K562 (cell line): ENCODE results near the gene PTPN11. TPM values are rescaled to one million over a fixed set of nuclear protein-coding genes. Genes with fewer than 3 reads are reported as not detected.
A peak's percentile ranks its signal among the peaks of the same experiment; 100 is the strongest.

Source experiments
- ATAC-seq: fragments of 200-7000 bp; cut with Tn5 transposase; 3 replicates; pipeline ENCODE4 v1.9.1; 2020; ENCODE audit warnings: moderate library complexity
- BruUV-seq: library from RNA; stranded (reverse); fragments of 400-500 nt; replicated peaks from 2 replicates; lab custom pipeline; 2021; lab: Mats Ljungman, UMichigan
- CTCF ChIA-PET: fragments of 300-600 bp; formaldehyde crosslinking; extraction: SDS; loops from one replicate; lab custom pipeline; 2021; ENCODE audit warnings: low intra/inter-chr PET ratio; lab: Yijun Ruan, JAX
- POLR2A ChIA-PET: fragments of 300-600, 350-650 bp; sonication (Branson Sonifier 250); formaldehyde crosslinking; extraction: SDS; loops from one replicate; lab custom pipeline; 2021; ENCODE audit warnings: antibody characterized with exemption, inconsistent platforms; lab: Yijun Ruan, JAX
- DNase-seq, 4 experiments: peaks; one replicate each; pipeline versions ENCODE4 v3.0.0 to v3.0.0-alpha.2; 2011 to 2018; ENCODE audit warnings: low spot score in 3 of 4, mixed read lengths in 3 of 4; ENCODE audit errors: extremely low read depth in 1 of 4
- FAIRE-seq: peaks from 2 replicates; lab custom pipeline; 2011; peaks lifted over from hg19 to GRCh38; lab: Jason Lieb, UNC
- H2AFZ ChIP-seq: 2 replicates; pipeline ENCODE4 v1.6.0; 2011; ENCODE audit warnings: low read depth, low read length, control low read depth, inconsistent platforms
- H3K27ac ChIP-seq: fragments of 200-600 bp; 3 replicates; pipeline ENCODE4 v1.8.0; 2011; ENCODE audit warnings: low read depth, mild to moderate bottlenecking, control low read depth, inconsistent platforms, low read length, moderate library complexity, mixed read lengths; ENCODE audit errors: extremely low read depth
- H3K27me3 ChIP-seq, 2 experiments: fragments of 300-600 bp in 1 of 2; 2 replicates in 1 of 2; 3 replicates in 1 of 2; pipeline versions ENCODE4 v1.6.0 to v1.8.0; 2011; ENCODE audit warnings: inconsistent platforms in 2 of 2, low read length in 2 of 2, mild to moderate bottlenecking in 1 of 2, mixed read lengths in 1 of 2, moderate library complexity in 1 of 2; ENCODE audit not compliant: control insufficient read depth in 2 of 2, insufficient read depth in 2 of 2
- H3K36me3 ChIP-seq: fragments of 300-600 bp; 3 replicates; pipeline ENCODE4 v1.8.0; 2011; ENCODE audit warnings: mild to moderate bottlenecking, low read length, inconsistent platforms; ENCODE audit not compliant: control insufficient read depth, insufficient read depth
- H3K4me1 ChIP-seq, 2 experiments: fragments of 200-600 bp in 1 of 2; replicated peaks in 1 of 2; 2 replicates in 1 of 2; 3 replicates in 1 of 2; pipeline versions ENCODE4 v1.5.1 to v1.8.0; 2011; ENCODE audit warnings: inconsistent platforms in 2 of 2, low read length in 2 of 2, mild to moderate bottlenecking in 1 of 2, mixed read lengths in 1 of 2, moderate library complexity in 1 of 2; ENCODE audit not compliant: control insufficient read depth in 2 of 2, insufficient read depth in 2 of 2
- H3K4me2 ChIP-seq: 2 replicates; pipeline ENCODE4 v1.6.1; 2011; ENCODE audit warnings: low read length, control low read depth, inconsistent platforms, mixed read lengths; ENCODE audit not compliant: insufficient read depth
- H3K4me3 ChIP-seq: fragments of 200-600 bp; sonication (generic), shearing (Covaris generic); 2 replicates; pipeline ENCODE4 v1.5.1; 2016; ENCODE audit warnings: control low read depth, inconsistent platforms
- H3K79me2 ChIP-seq: fragments of 200-600 bp; 3 replicates; pipeline ENCODE4 v1.8.0; 2011; ENCODE audit warnings: low read length, inconsistent platforms; ENCODE audit not compliant: control insufficient read depth, insufficient read depth
- H3K9ac ChIP-seq, 2 experiments: 2 replicates each; pipeline versions ENCODE4 v1.6.0 to v1.6.1; 2011; ENCODE audit warnings: low read depth in 2 of 2, low read length in 2 of 2, control low read depth in 1 of 2, inconsistent platforms in 1 of 2, mild to moderate bottlenecking in 1 of 2, mixed read lengths in 1 of 2; ENCODE audit not compliant: insufficient read depth in 1 of 2
- H3K9me1 ChIP-seq: one replicate; pipeline ENCODE4 v1.6.0; 2011; ENCODE audit warnings: inconsistent platforms, mild to moderate bottlenecking, low read length, moderate library complexity; ENCODE audit not compliant: control insufficient read depth, insufficient read depth
- H3K9me3 ChIP-seq: replicated peaks from 2 replicates; pipeline ENCODE4 v1.5.1; 2011; ENCODE audit warnings: low read depth, low read length, inconsistent platforms; ENCODE audit not compliant: control insufficient read depth, insufficient read depth
- H4K20me1 ChIP-seq: replicated peaks from 2 replicates; pipeline ENCODE4 v1.6.1; 2011; ENCODE audit warnings: low read length, inconsistent platforms, mixed read lengths; ENCODE audit not compliant: control insufficient read depth, insufficient read depth
- ILF3 ChIP-seq: fragments of 450-650 bp; IDR thresholded peaks from 2 replicates; pipeline ENCODE4 v1.6.1; 2018; ENCODE audit warnings: antibody characterized with exemption, mild to moderate bottlenecking, moderate library complexity, borderline replicate concordance
- KAT7 ChIP-seq: sonication (generic); formaldehyde crosslinking; IDR thresholded peaks from 2 replicates; pipeline ENCODE4 v1.8.0; 2022; ENCODE audit warnings: missing genetic modification reagents, mild to moderate bottlenecking, borderline replicate concordance
- PML ChIP-seq: IDR thresholded peaks from 2 replicates; pipeline ENCODE4 v1.6.1; 2012; ENCODE audit warnings: low read length, inconsistent platforms
- SP2 ChIP-seq: IDR thresholded peaks from 2 replicates; pipeline ENCODE4 v1.6.1; 2011; ENCODE audit warnings: mild to moderate bottlenecking, low read depth, low read length, moderate library complexity; ENCODE audit not compliant: poor library complexity, severe bottlenecking; ENCODE audit errors: extremely low read depth
- ZBTB40 ChIP-seq, 2 experiments: fragments of 450-650 bp in 1 of 2; sonication (generic) in 1 of 2; formaldehyde crosslinking in 1 of 2; IDR thresholded peaks; 2 replicates each; pipeline versions ENCODE4 v1.7.1 to v1.9.0; 2016 to 2022; ENCODE audit warnings: inconsistent platforms in 1 of 2, mild to moderate bottlenecking in 1 of 2, missing genetic modification reagents in 1 of 2
- WGBS: fragments of 100-300 bp; shearing (Covaris generic); methylation state at CpG from one replicate; pipeline ENCODE4 v1.1.6; 2016; ENCODE audit warnings: low coverage, mixed read lengths; ENCODE audit not compliant: insufficient coverage; ENCODE audit errors: missing lambda C conversion rate; 5-methylcytosine and 5-hydroxymethylcytosine counted together
- in situ Hi-C: fragments of 300-500 bp; cut with MboI; formaldehyde crosslinking; loops from 4 replicates; pipeline ENCODE4 v1.15.0; 2018; ENCODE audit warnings: inconsistent platforms, mixed read lengths
- intact Hi-C: fragments of 100-400 bp; cut with micrococcal nuclease; formaldehyde crosslinking; loops from 2 replicates; pipeline ENCODE4 v1.14.2; 2022
- polyA plus RNA-seq, 8 experiments: library from polyadenylated mRNA; depleted of rRNA in 4 of 8; stranded (reverse) in 5 of 8; unstranded in 3 of 8; fragments of >200 nt; fragmentation: Nextera tagmentation in 2 of 8; fragmentation: Illumina TruSeq in 1 of 8; extraction: Ambion mirVana in 2 of 8; extraction: Trizol in 1 of 8; gene quantifications; 2 replicates each; pipeline versions ENCODE4 v1.2.1 to v1.2.3, GENCODE V29; 2011 to 2014; ENCODE audit warnings: inconsistent platforms in 1 of 8, missing spikeins in 1 of 8
- total RNA-seq, 7 experiments: library from RNA; depleted of rRNA in 6 of 7; stranded (reverse); fragments of >200 nt in 6 of 7; fragmentation: Illumina TruSeq in 2 of 7; extraction: Trizol in 2 of 7; gene quantifications; 2 replicates each; pipeline versions ENCODE4 v1.2.1 to v1.2.3, GENCODE V29; 2011 to 2021; ENCODE audit warnings: low replicate concordance in 1 of 7

PTPN11 gene
- total and polyA plus RNA-seq, 9 of the 15 experiments (the other 6 are each of a cell fraction or from before 2014, with no cell fraction given), result 22.5 to 126 (median 79.7) TPM

GRCh38 chr12:112523856-112524255 is 105.1 kb downstream of the PTPN11 start (continued):
- TF ChIP-seq KAT7 (no peak), PML (no peak), ILF3 (no peak)

- CTCF ChIA-PET, result no interaction called here
- POLR2A ChIA-PET, result interaction anchor here (1.4 kb wide), 1 partner anchor 9 kb away, joined by 3 read pairs; no protein-coding TSS in a partner anchor
- H3K4me1 ChIP-seq, result peaks cover 0 to 6% of the 10 kb centered on the region in 2 experiments; a peak in 1 of 5 replicates
- TF ChIP-seq ZBTB40 (IDR thresholded peaks at IDR 0.05) (peak; percentile 93), ZBTB40 (CRISPR knock-in tag; IDR thresholded peaks at IDR 0.05) (peak; percentile 92), SP2 (no peak)
- TF ChIP-seq, all 486 proteins: peak for 1
- H3K36me3 ChIP-seq, result no peaks in the 10 kb centered on the region
- H4K20me1 ChIP-seq, result no peaks in the 10 kb centered on the region
- no peak overlapping the region for H3K4me2 ChIP-seq
- H3K79me2 ChIP-seq, result no peaks in the 10 kb centered on the region
- no TSS peak for BruUV-seq
- WGBS, result 28% methylated on average over 4 of the region's 4 CpGs
- FAIRE-seq (no peak), ATAC-seq (no peak), DNase-seq (no peak)
- H3K9ac ChIP-seq, result no peak overlapping the region
- H3K9me1 ChIP-seq, result no peaks in the 10 kb centered on the region
- in situ Hi-C loops, result no loop called here
- H3K27ac ChIP-seq, result no peak overlapping the region
- no peak overlapping the region for H3K4me3 ChIP-seq
- intact Hi-C loops, result no loop called here
- H3K27me3 ChIP-seq, result peaks cover 12 to 27% of the 10 kb centered on the region in 2 experiments; a peak in 4 of 5 replicates
- H2AFZ ChIP-seq, result no peak overlapping the region
- H3K9me3 ChIP-seq, result no peaks in the 10 kb centered on the region
Measured at GRCh38 chr12:112524269-112524668, 105.5 kb downstream of the PTPN11 start.
